SKM-1 treated with dmso at 0.1 percent for 144 hours (cell line): ENCODE results near the gene RBM33.
"Not testable (repeated sequence)": the region's sequence is repeated elsewhere in the genome, so short reads cannot be mapped to it uniquely, and the experiment has no call there.

Experiments
- DNase-seq: peaks from one replicate; lab custom pipeline; 2025; ENCODE audit not compliant: unreplicated experiment; lab: John Stamatoyannopoulos, UW

RBM33 gene

GRCh38 chr7:155644178-155644970, at the start of gene RBM33:
Gene RBM33, plus strand, starts transcription at chr7:155644661. Its CDS starts 216 bp downstream, at chr7:155644877.
- peak; percentile 32 for DNase-seq

GRCh38 chr7:155594961-155595366, 49.5 kb upstream of the RBM33 start:
- DNase-seq = peak; percentile 48

- DNase-seq = no peak
These were observed 46.7 kb upstream of the RBM33 start for GRCh38 chr7:155597753-155598140.

- peak; percentile 44 for DNase-seq
These were observed 45.7 kb upstream of the RBM33 start for GRCh38 chr7:155598810-155599210.

GRCh38 chr7:155602156-155602555, 42.3 kb upstream of the RBM33 start:
- DNase-seq = no peak

- DNase-seq = no peak
These were observed 41.7 kb upstream of the RBM33 start for GRCh38 chr7:155602750-155603149.

GRCh38 chr7:155603205-155603857, 41.1 kb upstream of the RBM33 start:
- no peak for DNase-seq

- DNase-seq = no peak
These were observed 40.5 kb upstream of the RBM33 start for GRCh38 chr7:155603858-155604503.

GRCh38 chr7:155604504-155604997, 39.9 kb upstream of the RBM33 start:
- no peak for DNase-seq

GRCh38 chr7:155609185-155609584, 35.3 kb upstream of the RBM33 start:
- no peak for DNase-seq

GRCh38 chr7:155610633-155611193, 33.7 kb upstream of the RBM33 start:
- no peak for DNase-seq

GRCh38 chr7:155611808-155612447, 32.5 kb upstream of the RBM33 start:
- no peak for DNase-seq

- no peak for DNase-seq
These were observed 31.8 kb upstream of the RBM33 start for GRCh38 chr7:155612658-155613057.

GRCh38 chr7:155615085-155615484, 29.4 kb upstream of the RBM33 start:
- DNase-seq = not testable (repeated sequence)

GRCh38 chr7:155618708-155619633, 25.5 kb upstream of the RBM33 start:
- DNase-seq = no peak

- DNase-seq = no peak
These were observed 24.7 kb upstream of the RBM33 start for GRCh38 chr7:155619634-155620271.

GRCh38 chr7:155620497-155620896, 24.0 kb upstream of the RBM33 start:
- no peak for DNase-seq

GRCh38 chr7:155621418-155621980, 23.0 kb upstream of the RBM33 start:
- no peak for DNase-seq

- no peak for DNase-seq
These were observed 20.0 kb upstream of the RBM33 start for GRCh38 chr7:155624412-155624811.
